ENCODE data around the gene RGS11.

- TF ChIP-seq CTCF (conservative IDR thresholded peaks at IDR 0.05; ENCODE audit: low read depth, low read length) (no peak), EZH2 (IDR thresholded peaks at IDR 0.05; ENCODE audit: borderline replicate concordance, low read depth, low read length, poor library complexity, severe bottlenecking) (no peak)
These were observed 31.2 kb upstream of the RGS11 start for GRCh38 chr16:306911-307370.
